GM12878 (cell line): ENCODE measurements around the gene CD55.

Experiments
- CBX3 ChIP-seq: fragments of 200-600 bp; sonication (generic); IDR thresholded peaks from 2 replicates; pipeline ENCODE4 v1.6.1; 2016; ENCODE audit warnings: low read depth, borderline replicate concordance
- CHD4 ChIP-seq: fragments of 200-600 bp; sonication (generic); IDR thresholded peaks from 2 replicates; pipeline ENCODE4 v1.6.1; 2016; ENCODE audit warnings: mild to moderate bottlenecking
- FOXM1 ChIP-seq: IDR thresholded peaks from 2 replicates; pipeline ENCODE4 v1.6.1; 2012; ENCODE audit warnings: low read depth, mild to moderate bottlenecking, inconsistent platforms, low read length, moderate library complexity
- PML ChIP-seq: IDR thresholded peaks from 2 replicates; pipeline ENCODE4 v1.6.1; 2012; ENCODE audit warnings: low read length, inconsistent platforms
- POLR2A ChIP-seq: IDR thresholded peaks from 2 replicates; pipeline ENCODE4 v1.6.1; 2011; ENCODE audit warnings: low read depth, mild to moderate bottlenecking, low read length
- SUZ12 ChIP-seq: fragments of 200-600 bp; sonication (generic); IDR thresholded peaks from one replicate; pipeline ENCODE4 v1.6.1; 2018; ENCODE audit warnings: antibody characterized with exemption, mild to moderate bottlenecking; ENCODE audit not compliant: unreplicated experiment
- TAF1 ChIP-seq: IDR thresholded peaks from 2 replicates; pipeline ENCODE4 v1.6.1; 2011; ENCODE audit warnings: mild to moderate bottlenecking, low read depth, low read length, borderline replicate concordance
- ZSCAN29 ChIP-seq: fragments of 450-650 bp; IDR thresholded peaks from 2 replicates; pipeline ENCODE4 v1.6.1; 2017; ENCODE audit warnings: mild to moderate bottlenecking, moderate library complexity
- TF ChIP-seq, protein P1 (sequence below): fragments of 450-650 bp; IDR thresholded peaks from 2 replicates; pipeline ENCODE4 v1.6.1; 2017; ENCODE audit warnings: mild to moderate bottlenecking, low read depth, inconsistent platforms; ENCODE audit not compliant: poor library complexity, severe bottlenecking
- TF ChIP-seq, protein P2 (sequence below), 3 experiments: IDR thresholded peaks in 2 of 3; conservative IDR thresholded peaks in 1 of 3; 2 replicates each; pipeline ENCODE4 v1.5.1; 2011; ENCODE audit warnings: low read depth in 3 of 3, low read length in 3 of 3, mild to moderate bottlenecking in 3 of 3, control low read depth in 2 of 3, moderate library complexity in 2 of 3, inconsistent platforms in 1 of 3, mixed read lengths in 1 of 3; ENCODE audit not compliant: control insufficient read depth in 2 of 3, insufficient read depth in 1 of 3; ENCODE audit errors: extremely low read depth in 1 of 3
- TF ChIP-seq, protein P3 (sequence below): IDR thresholded peaks from 2 replicates; pipeline ENCODE4 v1.6.1; 2012; ENCODE audit warnings: low read length, inconsistent platforms
- TF ChIP-seq, protein P4 (sequence below): IDR thresholded peaks from 2 replicates; pipeline ENCODE4 v1.6.1; 2012; ENCODE audit warnings: improper control_type of control experiment, low read depth, low read length; ENCODE audit not compliant: insufficient replicate concordance

DNA sequence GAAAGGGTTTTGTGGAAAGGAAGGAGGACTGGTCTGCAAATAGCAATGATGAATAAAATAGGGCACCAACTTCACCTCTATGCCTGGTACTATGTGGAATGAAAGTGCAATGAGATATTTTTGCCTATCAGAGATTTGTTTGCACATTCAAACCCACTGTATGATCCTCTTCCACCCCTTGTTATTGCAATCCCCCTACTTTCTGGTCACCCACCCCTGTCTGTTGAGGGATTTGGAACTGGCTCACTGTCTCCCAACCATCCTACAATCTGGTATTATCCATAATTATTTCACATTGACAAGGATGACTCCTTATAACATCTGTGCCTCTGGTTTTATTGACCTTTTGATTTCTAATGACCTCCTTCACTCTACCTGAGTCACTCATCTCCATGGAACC, 42.4 kb downstream of the CD55 start:
- TF ChIP-seq, protein P1, sequence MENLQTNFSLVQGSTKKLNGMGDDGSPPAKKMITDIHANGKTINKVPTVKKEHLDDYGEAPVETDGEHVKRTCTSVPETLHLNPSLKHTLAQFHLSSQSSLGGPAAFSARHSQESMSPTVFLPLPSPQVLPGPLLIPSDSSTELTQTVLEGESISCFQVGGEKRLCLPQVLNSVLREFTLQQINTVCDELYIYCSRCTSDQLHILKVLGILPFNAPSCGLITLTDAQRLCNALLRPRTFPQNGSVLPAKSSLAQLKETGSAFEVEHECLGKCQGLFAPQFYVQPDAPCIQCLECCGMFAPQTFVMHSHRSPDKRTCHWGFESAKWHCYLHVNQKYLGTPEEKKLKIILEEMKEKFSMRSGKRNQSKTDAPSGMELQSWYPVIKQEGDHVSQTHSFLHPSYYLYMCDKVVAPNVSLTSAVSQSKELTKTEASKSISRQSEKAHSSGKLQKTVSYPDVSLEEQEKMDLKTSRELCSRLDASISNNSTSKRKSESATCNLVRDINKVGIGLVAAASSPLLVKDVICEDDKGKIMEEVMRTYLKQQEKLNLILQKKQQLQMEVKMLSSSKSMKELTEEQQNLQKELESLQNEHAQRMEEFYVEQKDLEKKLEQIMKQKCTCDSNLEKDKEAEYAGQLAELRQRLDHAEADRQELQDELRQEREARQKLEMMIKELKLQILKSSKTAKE, result no peak
- TF ChIP-seq FOXM1, result no peak
- TF ChIP-seq PML, result no peak
- no peak for TF ChIP-seq CBX3
- TF ChIP-seq, protein P2, sequence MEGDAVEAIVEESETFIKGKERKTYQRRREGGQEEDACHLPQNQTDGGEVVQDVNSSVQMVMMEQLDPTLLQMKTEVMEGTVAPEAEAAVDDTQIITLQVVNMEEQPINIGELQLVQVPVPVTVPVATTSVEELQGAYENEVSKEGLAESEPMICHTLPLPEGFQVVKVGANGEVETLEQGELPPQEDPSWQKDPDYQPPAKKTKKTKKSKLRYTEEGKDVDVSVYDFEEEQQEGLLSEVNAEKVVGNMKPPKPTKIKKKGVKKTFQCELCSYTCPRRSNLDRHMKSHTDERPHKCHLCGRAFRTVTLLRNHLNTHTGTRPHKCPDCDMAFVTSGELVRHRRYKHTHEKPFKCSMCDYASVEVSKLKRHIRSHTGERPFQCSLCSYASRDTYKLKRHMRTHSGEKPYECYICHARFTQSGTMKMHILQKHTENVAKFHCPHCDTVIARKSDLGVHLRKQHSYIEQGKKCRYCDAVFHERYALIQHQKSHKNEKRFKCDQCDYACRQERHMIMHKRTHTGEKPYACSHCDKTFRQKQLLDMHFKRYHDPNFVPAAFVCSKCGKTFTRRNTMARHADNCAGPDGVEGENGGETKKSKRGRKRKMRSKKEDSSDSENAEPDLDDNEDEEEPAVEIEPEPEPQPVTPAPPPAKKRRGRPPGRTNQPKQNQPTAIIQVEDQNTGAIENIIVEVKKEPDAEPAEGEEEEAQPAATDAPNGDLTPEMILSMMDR (IDR thresholded peaks at IDR 0.05 in 2 of 3, conservative IDR thresholded peaks at IDR 0.05 in 1 of 3; ENCODE audit: control insufficient read depth in 2 of 3, extremely low read depth in 1 of 3, insufficient read depth in 1 of 3, low read depth in 3 of 3, low read length in 3 of 3), result no peak
- TF ChIP-seq, protein P3, sequence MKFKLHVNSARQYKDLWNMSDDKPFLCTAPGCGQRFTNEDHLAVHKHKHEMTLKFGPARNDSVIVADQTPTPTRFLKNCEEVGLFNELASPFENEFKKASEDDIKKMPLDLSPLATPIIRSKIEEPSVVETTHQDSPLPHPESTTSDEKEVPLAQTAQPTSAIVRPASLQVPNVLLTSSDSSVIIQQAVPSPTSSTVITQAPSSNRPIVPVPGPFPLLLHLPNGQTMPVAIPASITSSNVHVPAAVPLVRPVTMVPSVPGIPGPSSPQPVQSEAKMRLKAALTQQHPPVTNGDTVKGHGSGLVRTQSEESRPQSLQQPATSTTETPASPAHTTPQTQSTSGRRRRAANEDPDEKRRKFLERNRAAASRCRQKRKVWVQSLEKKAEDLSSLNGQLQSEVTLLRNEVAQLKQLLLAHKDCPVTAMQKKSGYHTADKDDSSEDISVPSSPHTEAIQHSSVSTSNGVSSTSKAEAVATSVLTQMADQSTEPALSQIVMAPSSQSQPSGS, result no peak
- TF ChIP-seq CHD4, result no peak
- no peak for TF ChIP-seq TAF1
- TF ChIP-seq POLR2A, result no peak
- TF ChIP-seq ZSCAN29, result no peak
- TF ChIP-seq, protein P4, sequence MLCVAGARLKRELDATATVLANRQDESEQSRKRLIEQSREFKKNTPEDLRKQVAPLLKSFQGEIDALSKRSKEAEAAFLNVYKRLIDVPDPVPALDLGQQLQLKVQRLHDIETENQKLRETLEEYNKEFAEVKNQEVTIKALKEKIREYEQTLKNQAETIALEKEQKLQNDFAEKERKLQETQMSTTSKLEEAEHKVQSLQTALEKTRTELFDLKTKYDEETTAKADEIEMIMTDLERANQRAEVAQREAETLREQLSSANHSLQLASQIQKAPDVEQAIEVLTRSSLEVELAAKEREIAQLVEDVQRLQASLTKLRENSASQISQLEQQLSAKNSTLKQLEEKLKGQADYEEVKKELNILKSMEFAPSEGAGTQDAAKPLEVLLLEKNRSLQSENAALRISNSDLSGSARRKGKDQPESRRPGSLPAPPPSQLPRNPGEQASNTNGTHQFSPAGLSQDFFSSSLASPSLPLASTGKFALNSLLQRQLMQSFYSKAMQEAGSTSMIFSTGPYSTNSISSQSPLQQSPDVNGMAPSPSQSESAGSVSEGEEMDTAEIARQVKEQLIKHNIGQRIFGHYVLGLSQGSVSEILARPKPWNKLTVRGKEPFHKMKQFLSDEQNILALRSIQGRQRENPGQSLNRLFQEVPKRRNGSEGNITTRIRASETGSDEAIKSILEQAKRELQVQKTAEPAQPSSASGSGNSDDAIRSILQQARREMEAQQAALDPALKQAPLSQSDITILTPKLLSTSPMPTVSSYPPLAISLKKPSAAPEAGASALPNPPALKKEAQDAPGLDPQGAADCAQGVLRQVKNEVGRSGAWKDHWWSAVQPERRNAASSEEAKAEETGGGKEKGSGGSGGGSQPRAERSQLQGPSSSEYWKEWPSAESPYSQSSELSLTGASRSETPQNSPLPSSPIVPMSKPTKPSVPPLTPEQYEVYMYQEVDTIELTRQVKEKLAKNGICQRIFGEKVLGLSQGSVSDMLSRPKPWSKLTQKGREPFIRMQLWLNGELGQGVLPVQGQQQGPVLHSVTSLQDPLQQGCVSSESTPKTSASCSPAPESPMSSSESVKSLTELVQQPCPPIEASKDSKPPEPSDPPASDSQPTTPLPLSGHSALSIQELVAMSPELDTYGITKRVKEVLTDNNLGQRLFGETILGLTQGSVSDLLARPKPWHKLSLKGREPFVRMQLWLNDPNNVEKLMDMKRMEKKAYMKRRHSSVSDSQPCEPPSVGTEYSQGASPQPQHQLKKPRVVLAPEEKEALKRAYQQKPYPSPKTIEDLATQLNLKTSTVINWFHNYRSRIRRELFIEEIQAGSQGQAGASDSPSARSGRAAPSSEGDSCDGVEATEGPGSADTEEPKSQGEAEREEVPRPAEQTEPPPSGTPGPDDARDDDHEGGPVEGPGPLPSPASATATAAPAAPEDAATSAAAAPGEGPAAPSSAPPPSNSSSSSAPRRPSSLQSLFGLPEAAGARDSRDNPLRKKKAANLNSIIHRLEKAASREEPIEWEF, result no peak
- no peak for TF ChIP-seq SUZ12
